HG02852 (cell line): Measurements from ENCODE around the gene TMEM79.
"Not testable (repeated sequence)": the region's sequence is repeated elsewhere in the genome, so short reads cannot be mapped to it uniquely, and the experiment has no call there.

Experiments used
- ATAC-seq: cut with Tn5 transposase; IDR thresholded peaks from one replicate; pipeline ENCODE4 v1.9.1; 2021; ENCODE audit warnings: mild to moderate bottlenecking, moderate library complexity; ENCODE audit not compliant: unreplicated experiment

Gene TMEM79

DNA sequence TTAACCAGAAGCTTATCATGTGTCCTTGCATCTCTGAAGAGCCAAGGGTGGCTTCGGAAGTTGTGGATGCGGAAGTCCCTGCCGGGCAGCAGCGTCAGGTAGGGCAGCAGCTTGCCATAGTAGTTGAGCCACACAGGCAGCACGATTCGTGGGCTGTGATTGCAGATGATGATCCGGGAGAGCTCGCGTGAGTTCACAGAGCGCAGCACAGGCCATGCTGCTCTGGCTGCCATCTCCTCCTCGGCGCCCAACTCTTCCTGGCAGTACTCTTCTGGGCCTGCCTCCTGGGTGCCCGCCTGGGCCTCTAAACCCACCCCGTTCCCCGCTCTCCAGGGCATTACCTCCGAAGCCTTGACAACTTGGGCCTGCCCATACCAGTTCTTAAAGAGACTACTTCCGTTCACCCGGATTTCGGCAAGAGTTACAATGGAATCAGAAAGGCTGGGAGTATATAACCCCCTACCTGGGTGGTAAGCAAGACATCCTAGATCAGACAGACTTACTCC is 14.8 kb downstream of the TMEM79 start, which contains the start of gene VHLL:
TSS of gene VHLL (minus strand) at position 456 of the 506 bp plus-strand sequence. CDS start at position 338, 118 bp downstream.
- ATAC-seq, result no peak

DNA sequence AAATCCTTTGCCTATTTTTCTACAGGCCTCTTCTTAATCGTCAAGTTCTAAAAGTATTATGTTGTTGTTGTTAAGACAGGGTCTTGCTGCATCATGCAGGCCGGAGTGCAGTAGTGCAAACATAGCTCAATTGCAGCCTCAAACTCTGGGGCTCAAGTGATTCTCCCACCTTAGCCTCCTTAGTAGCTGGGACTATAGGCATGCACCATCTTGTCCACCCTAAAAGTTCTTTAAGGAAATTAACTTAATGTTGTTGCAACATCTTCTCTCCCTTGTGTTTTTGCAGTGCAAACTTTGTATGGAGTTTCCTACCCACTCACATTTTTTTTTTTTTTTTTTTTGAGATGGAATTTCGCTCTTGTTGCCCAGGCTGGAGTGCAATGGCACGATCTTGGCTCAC is 19.1 kb downstream of the TMEM79 start:
- no peak for ATAC-seq

GRCh38 chr1:156305215-156305614 is 21.1 kb downstream of the TMEM79 start:
- no peak for ATAC-seq

GRCh38 chr1:156308078-156308477 is 24.0 kb downstream of the TMEM79 start:
- no peak for ATAC-seq

GRCh38 chr1:156310962-156311361 is 26.8 kb downstream of the TMEM79 start:
- ATAC-seq, result no peak

- ATAC-seq, result no peak
Measured at GRCh38 chr1:156316909-156317308, 32.8 kb downstream of the TMEM79 start.

DNA sequence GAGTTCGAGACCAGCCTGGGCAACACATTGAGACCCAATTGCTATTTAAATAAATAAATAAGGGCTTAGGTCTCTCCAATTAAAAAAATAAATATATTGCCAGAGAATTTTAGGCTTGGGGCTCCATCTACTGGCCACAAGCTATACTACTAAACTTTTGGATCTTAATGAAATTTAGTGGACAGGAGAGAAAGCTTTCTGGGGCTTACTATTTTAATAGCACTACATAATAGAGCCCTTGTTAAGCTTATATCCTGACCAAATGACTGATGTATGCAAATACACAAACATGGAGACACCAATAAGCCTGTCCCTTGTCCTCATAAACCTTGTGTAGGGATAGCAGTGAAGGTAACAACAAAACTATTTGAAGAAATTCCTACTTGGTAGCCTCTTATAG is 35.5 kb downstream of the TMEM79 start:
- no peak for ATAC-seq

DNA sequence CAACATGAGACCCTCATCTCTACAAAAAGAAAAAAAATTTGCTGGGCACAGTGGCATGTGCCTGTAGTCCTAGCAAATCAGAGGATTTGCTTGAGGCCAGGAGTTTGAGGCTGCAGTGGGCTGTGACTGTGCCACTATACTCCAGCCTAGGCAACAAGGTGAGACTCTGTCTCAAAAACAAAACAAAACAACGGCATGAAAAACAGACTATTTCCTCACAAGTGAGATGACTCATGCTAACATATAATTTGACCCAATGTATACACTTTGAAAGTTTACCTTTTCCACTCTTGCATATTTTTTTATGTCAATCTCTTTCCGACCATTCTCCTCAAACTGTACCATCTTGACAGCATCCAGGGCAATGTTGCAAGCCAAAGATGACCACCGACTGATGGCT is 36.4 kb downstream of the TMEM79 start:
- no peak for ATAC-seq

DNA sequence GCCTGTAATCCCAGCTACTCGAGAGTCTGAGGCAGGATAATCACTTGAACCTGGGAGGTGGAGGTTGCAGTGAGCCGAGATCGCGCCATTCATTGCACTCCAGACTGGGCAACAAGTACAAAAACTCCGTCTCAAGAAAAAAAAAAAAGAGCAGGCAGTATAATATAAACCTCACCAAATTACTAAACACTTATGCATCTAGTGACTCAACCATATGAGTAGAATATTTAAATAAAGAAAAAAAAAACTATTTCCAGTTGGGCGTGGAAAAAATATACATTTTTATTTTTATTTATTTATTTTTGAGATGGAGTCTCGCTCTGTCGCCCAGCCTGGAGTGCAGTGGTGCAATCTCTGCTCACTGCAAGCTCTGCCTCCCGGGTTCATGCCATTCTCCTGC is 39.1 kb downstream of the TMEM79 start:
- ATAC-seq, result not testable (repeated sequence)

- no peak for ATAC-seq
Measured at GRCh38 chr1:156336242-156336641, 52.1 kb downstream of the TMEM79 start.

DNA sequence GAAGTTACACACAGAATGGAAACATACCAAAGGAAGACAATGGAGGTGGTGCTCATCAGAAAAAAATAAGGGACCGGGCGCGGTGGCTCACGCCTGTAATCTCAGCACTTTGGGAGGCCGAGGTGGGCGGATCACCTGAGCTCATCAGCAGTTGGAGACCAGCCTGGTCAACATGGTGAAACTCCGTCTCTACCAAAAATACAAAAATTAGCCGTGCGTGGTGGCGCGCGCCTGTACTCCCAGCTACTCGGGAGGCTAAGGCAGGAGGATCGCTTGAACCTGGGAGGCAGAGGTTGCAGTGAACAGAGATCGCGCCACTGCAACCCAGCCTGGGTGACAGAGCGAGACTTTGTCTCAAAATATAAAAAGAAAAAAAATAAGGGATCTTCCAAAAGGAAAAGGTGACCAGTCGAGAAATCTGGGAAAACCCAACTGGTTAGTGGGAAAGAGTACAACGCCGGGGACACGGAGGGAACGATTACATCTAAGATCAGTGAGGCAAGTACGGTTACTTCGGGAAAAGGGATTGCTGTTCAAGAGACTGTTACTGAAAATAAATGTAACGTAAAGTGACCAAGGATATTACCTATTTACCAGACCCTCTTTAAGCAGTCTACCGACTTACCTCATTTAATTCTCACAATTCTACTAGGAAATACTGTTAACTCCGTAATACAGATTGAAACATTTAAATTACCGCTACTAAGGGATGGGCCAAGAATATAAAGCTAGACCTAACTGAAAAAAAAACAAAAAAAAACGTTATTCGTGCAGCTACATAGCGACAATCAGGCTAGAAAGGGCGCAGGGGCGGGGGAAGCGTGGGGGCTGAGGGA is 53.1 kb downstream of the TMEM79 start:
- ATAC-seq, result no peak

- ATAC-seq, result no peak
Measured at GRCh38 chr1:156337888-156338179, 53.7 kb downstream of the TMEM79 start.

DNA sequence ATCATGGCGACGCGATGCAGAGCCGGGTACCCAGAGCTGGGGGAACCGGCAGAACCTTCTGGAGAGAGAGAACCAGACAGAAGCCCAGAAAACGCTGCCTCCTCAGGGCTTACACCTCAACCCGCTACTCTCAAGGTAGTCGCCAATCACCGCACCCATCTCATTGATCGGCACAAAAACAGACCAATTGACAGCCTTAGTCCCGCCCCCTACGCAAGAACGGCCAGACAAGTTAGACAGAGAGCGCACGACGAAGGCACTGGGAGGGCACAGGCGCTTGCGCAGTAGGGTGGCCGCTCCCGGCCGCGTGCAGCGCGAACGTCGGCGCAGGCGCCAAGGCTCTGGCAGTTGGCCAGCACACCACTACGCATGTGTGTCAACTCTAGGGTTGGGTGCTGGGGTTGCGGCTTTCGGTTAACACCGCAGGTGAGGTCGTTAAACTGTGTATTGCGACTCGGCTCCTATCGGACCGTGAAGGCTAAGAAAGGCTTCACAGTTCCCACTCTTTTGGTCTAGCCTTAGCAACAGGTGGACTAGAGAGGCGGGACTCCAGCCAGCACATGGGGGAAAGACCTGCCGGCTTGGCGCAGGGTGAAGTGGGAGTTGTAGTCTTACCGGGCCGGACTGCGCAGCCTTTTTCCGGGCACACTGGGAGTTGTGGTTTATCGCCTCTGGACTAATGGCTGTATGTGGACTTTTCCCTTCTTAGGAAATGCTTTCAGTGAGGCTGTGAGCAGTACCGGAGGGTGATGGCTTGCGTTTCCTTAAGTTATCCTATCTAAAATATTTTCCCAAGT is 54.3 kb downstream of the TMEM79 start, which contains the start of the genes CCT3 and TSACC:
TSS of gene CCT3 (minus strand) at position 113 of the 797 bp plus-strand sequence. CDS start at position 5, 108 bp downstream.
TSS of gene TSACC (plus strand) at position 347 of the 797 bp plus-strand sequence. CDS start 1,232 bp downstream, outside the sequence.
- ATAC-seq, result peak; percentile 94
